Activated B cell treated with CpG ODN at 0.5 μM for 24 hours (primary cell): ENCODE measurements around the gene CHAT. TPM values are rescaled to one million over a fixed set of nuclear protein-coding genes. Genes with fewer than 3 reads are reported as not detected.

Experiments used
- ATAC-seq: fragments of 200-7000 bp; cut with Tn5 transposase; one replicate; pipeline ENCODE4 v1.10.0; 2021; ENCODE audit warnings: low read depth, mild to moderate bottlenecking, moderate library complexity
- CTCF ChIA-PET: fragments of 350-600 bp; sonication (Branson Sonifier 250); formaldehyde crosslinking; loops from one replicate; lab custom pipeline; 2021; ENCODE audit warnings: antibody characterized with exemption; lab: Charles Lee
- POLR2A ChIA-PET: fragments of 350-600 bp; sonication (Branson Sonifier 250); formaldehyde crosslinking; loops from one replicate; lab custom pipeline; 2021; ENCODE audit warnings: antibody characterized with exemption; lab: Charles Lee
- DNase-seq: peaks from one replicate; pipeline ENCODE4 v3.0.0; 2022
- H3K27ac Mint-ChIP-seq: one replicate; pipeline ENCODE4 v1.8.0; 2020; ENCODE audit warnings: mixed read lengths
- H3K27me3 Mint-ChIP-seq: one replicate; pipeline ENCODE4 v1.8.0; 2021; ENCODE audit warnings: mixed read lengths
- H3K36me3 Mint-ChIP-seq: one replicate; pipeline ENCODE4 v1.8.0; 2021; ENCODE audit warnings: low read depth, mixed read lengths
- H3K4me1 Mint-ChIP-seq: one replicate; pipeline ENCODE4 v1.8.0; 2021; ENCODE audit warnings: mixed read lengths
- H3K4me3 Mint-ChIP-seq: one replicate; pipeline ENCODE4 v1.8.0; 2020; ENCODE audit warnings: mild to moderate bottlenecking, mixed read lengths
- H3K9me3 Mint-ChIP-seq: one replicate; pipeline ENCODE4 v1.8.0; 2020; ENCODE audit warnings: mixed read lengths
- intact Hi-C: fragments of 100-400 bp; cut with micrococcal nuclease; formaldehyde crosslinking; loops from one replicate; pipeline ENCODE4 v1.15.1; 2024
- total RNA-seq: library from RNA; stranded (reverse); gene quantifications from 2 replicates; pipeline ENCODE4 v1.2.3, GENCODE V29; 2022
- TF ChIP-seq, protein P1 (sequence below): fragments of 200-600 bp; IDR thresholded peaks from one replicate; pipeline ENCODE4 v1.8.0; 2022; ENCODE audit warnings: antibody characterized with exemption, mild to moderate bottlenecking

CHAT gene
- total RNA-seq, 1 donor from 2014 or later: not detected

DNA sequence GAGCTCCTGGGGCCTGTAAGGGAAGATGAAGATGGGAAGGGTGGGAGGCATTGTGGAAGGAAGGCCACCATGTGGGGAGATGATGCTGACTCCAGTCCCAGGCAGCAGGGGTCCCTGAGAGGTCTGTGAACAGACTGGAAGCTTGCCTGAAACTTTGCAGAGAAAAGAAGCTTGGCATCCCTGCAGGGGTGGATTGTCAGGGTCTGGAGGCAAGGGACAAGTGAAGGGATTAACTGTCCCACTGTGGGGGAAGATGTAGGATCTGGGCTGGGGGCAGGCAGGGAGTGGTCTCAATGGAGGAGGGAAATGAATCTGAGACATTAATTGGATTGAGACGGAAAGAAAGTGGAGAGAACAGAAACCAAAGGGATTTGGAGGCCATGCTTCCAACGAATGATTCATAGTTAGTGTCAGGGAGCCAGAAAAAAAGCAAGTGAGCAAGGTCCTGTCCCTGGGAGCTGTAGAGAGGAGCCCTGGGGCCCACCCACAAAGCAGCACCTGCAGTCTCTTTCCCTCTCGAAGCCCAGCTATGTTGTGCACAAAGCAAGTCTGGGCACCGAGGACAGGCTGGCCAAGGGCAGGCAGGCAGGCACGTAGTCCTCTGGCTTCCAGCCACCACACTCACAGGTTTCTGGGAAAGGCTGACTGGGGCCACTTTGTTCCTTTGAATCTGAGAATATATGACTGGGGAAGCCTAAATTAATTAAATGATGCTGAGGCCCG, 8.5 kb upstream of the CHAT start:
- TF ChIP-seq, protein P1, sequence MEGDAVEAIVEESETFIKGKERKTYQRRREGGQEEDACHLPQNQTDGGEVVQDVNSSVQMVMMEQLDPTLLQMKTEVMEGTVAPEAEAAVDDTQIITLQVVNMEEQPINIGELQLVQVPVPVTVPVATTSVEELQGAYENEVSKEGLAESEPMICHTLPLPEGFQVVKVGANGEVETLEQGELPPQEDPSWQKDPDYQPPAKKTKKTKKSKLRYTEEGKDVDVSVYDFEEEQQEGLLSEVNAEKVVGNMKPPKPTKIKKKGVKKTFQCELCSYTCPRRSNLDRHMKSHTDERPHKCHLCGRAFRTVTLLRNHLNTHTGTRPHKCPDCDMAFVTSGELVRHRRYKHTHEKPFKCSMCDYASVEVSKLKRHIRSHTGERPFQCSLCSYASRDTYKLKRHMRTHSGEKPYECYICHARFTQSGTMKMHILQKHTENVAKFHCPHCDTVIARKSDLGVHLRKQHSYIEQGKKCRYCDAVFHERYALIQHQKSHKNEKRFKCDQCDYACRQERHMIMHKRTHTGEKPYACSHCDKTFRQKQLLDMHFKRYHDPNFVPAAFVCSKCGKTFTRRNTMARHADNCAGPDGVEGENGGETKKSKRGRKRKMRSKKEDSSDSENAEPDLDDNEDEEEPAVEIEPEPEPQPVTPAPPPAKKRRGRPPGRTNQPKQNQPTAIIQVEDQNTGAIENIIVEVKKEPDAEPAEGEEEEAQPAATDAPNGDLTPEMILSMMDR: no peak
- ATAC-seq (no peak), DNase-seq (no peak)
- Mint-ChIP-seq H3K36me3 (no peaks in the 10 kb centered on the region), H3K4me3 (no peak overlapping the region), H3K4me1 (peaks cover 6% of the 10 kb centered on the region), H3K27ac (no peak overlapping the region), H3K27me3 (peaks cover 66% of the 10 kb centered on the region), H3K9me3 (no peaks in the 10 kb centered on the region)
- POLR2A ChIA-PET: no interaction called here
- CTCF ChIA-PET: interaction anchor here (1.9 kb wide), 1 partner anchor 12 kb away, joined by 6 read pairs; no protein-coding TSS in a partner anchor
- intact Hi-C loops: loop anchor here (5.0 kb wide), 2 partner anchors 157 to 208 kb away; partner anchors contain the start of genes DRGX and OGDHL

DNA sequence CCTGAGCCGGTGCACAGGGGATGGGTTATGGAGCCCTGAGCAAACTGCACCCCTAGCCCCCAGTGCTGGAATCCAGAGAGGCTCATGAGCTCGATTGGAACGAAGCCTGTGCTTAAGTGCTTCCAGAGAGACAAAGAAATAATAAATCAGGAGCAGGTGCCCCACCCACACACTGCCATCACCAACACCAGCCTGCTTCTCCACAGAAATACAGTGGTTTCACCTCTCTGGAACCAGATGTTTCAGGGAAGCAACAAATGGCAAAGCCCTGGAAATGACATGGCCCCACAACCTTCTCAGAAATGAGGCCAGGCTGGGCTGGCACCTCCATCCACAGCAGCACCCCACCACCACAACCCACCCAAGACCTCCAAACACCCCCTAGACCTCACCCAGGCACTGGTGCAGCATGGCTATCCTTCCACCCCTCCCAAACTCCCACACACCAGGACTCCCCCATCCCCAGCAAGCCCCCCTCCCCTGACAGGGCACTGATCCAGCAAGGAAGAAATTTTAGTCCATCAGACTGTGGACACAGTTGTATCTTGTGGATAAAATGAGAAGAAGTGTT, 7.8 kb upstream of the CHAT start:
- no peak for DNase-seq
- peaks cover 6% of the 10 kb centered on the region for H3K4me1 Mint-ChIP-seq
- no peaks in the 10 kb centered on the region for H3K36me3 Mint-ChIP-seq
- intact Hi-C loops: loop anchor here (5.0 kb wide), 2 partner anchors 156 to 209 kb away; partner anchors contain the start of genes DRGX and OGDHL
- ATAC-seq: no peak
- CTCF ChIA-PET: interaction anchor here (0.7 to 1.9 kb wide), 2 partner anchors 13 to 87 kb away, joined by 3 to 6 read pairs; no protein-coding TSS in a partner anchor
- peaks cover 64% of the 10 kb centered on the region for H3K27me3 Mint-ChIP-seq
- TF ChIP-seq, protein P1: no peak
- H3K9me3 Mint-ChIP-seq: no peaks in the 10 kb centered on the region
- H3K4me3 Mint-ChIP-seq: no peak overlapping the region
- no peak overlapping the region for H3K27ac Mint-ChIP-seq
- POLR2A ChIA-PET: no interaction called here

DNA sequence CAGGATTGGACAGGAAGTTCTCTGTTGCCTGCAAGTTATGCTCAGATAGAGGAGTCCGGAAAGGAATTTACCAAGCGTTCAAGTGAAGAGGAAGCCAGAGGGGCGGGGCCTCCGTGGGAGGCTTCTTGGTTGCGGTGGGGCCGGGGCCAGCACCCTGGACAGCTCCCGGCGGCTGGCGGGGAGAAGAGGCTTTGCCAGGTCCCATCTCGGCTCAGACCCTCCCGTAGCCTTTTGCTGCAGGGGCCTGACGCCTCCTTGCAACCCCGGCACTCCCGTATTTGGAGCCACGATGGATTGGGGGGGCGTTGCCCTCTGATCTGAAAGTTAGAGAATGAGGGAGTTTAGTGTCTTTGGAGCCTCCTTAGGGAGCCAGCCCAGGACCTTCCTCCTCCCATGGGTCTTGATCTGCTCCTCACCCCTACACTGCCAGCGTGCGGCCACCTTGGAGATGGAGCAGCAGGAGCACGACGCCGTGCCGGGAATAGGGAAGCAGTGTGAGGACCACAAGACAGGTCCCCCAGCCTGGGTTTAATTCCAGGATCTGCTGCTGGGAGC, 6.8 kb upstream of the CHAT start:
- CTCF ChIA-PET: interaction anchor here (0.7 to 1.9 kb wide), 3 partner anchors 14 to 88 kb away, joined by 3 to 6 read pairs (median 3); no protein-coding TSS in a partner anchor

DNA sequence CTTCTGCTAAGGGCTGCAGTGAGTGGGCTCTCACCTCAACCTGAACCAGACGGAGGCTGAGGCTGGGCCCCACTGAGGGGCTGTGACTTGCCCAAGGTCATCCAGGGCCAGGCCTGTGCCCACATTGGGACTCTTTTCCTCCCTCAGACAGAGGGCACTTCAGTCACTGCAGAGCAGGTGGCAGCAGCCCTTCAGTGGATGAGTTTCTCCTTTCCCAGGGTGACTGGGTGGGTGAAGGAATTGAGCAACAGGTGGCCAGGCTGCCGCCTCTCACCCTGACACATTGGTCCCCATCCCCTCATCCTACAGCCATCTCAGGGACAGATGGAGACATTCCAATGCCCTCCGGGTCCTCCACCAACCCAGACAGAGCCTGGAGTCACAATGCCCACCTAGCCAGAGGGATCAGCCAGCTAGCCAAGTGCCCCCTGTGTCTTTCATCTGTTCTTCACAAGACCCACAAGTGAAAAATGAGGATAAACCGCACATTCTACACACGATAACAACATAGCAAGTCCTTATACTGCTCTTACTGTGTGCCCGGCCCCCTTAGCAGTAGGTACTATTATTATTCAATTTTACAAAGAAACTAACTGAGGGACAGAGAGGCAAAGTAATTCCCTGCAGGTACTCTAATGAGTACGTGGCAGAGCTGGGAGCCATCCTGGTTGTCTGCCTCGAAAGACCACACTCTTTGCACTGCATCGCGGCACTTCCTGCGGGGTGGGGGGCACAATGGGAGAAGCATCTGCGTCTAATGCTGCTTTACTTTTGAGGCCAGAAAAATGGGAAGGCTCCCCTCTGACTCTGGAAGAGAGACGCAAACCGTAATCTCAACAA, 5.5 kb upstream of the CHAT start:
- ATAC-seq: no peak
- no peak for DNase-seq

More for the DNA sequence above, 6.8 kb upstream of the CHAT start:
- Mint-ChIP-seq H3K36me3 (no peaks in the 10 kb centered on the region), H3K4me3 (no peak overlapping the region), H3K27me3 (peaks cover 67% of the 10 kb centered on the region), H3K9me3 (no peaks in the 10 kb centered on the region), H3K4me1 (peaks cover 6% of the 10 kb centered on the region), H3K27ac (no peak overlapping the region)
- DNase-seq (peak; percentile 51), ATAC-seq (peak; percentile 72)
- TF ChIP-seq, protein P1: no peak
- POLR2A ChIA-PET: no interaction called here
- intact Hi-C loops: loop anchor here (5.0 kb wide), 2 partner anchors 155 to 210 kb away; partner anchors contain the start of genes DRGX and OGDHL

More for the DNA sequence above, 5.5 kb upstream of the CHAT start:
- no peaks in the 10 kb centered on the region for H3K9me3 Mint-ChIP-seq
- H3K4me1 Mint-ChIP-seq: peaks cover 12% of the 10 kb centered on the region
- CTCF ChIA-PET: no interaction called here
- TF ChIP-seq, protein P1: no peak
- intact Hi-C loops: loop anchor here (5.0 kb wide), 2 partner anchors 154 to 211 kb away; partner anchors contain the start of genes DRGX and OGDHL
- H3K4me3 Mint-ChIP-seq: no peak overlapping the region
- H3K36me3 Mint-ChIP-seq: no peaks in the 10 kb centered on the region
- peaks cover 74% of the 10 kb centered on the region for H3K27me3 Mint-ChIP-seq
- POLR2A ChIA-PET: no interaction called here
- H3K27ac Mint-ChIP-seq: no peak overlapping the region
